HT-29 (cell line): ENCODE results near the gene IGSF6. TPM values are rescaled to one million over a fixed set of nuclear protein-coding genes. Genes with fewer than 3 reads are reported as not detected.
A peak's percentile ranks its signal among the peaks of the same experiment; 100 is the strongest.
"Not testable (repeated sequence)": the region's sequence is repeated elsewhere in the genome, so short reads cannot be mapped to it uniquely, and the experiment has no call there.

Experiments
- DNase-seq: peaks from one replicate; pipeline ENCODE4 v3.0.0-alpha.2; 2015; ENCODE audit warnings: low spot score
- total RNA-seq: library from RNA; depleted of rRNA; stranded (reverse); fragments of >200 nt; shearing (Covaris generic); gene quantifications from 2 replicates; pipeline ENCODE4 v1.2.3, GENCODE V29; 2014; rRNA removed

Gene IGSF6
- not detected in 2 replicates for total RNA-seq

GRCh38 chr16:21652453-21652852 is at the start of gene IGSF6:
Gene IGSF6, minus strand, starts transcription at chr16:21652608. Its CDS starts 10 bp downstream, at chr16:21652598.
- DNase-seq = no peak

GRCh38 chr16:21701271-21701670 is 48.9 kb upstream of the IGSF6 start:
- DNase-seq = no peak

GRCh38 chr16:21698169-21699032 is 46.0 kb upstream of the IGSF6 start:
- DNase-seq = no peak

GRCh38 chr16:21697032-21697431 is 44.6 kb upstream of the IGSF6 start:
- DNase-seq = no peak

DNA sequence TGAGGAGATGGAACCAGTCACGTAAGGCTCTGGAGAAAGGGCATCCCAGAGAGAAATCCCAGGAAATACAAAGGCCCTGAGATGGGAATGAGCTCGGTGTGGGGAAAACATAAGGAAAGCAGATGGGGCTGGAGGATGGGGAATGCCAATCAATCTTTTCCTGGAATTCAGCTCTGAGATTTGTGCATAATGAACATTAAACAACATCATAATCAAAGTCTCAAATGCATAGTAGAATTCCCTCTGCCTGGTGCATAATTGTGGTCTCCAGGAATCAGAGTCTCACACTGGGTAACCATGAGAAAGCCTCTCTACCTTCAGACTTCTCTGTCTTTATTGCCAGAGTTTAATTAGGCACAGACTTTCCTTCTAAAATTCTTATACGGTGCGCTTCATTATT is 42.2 kb upstream of the IGSF6 start:
- no peak for DNase-seq

DNA sequence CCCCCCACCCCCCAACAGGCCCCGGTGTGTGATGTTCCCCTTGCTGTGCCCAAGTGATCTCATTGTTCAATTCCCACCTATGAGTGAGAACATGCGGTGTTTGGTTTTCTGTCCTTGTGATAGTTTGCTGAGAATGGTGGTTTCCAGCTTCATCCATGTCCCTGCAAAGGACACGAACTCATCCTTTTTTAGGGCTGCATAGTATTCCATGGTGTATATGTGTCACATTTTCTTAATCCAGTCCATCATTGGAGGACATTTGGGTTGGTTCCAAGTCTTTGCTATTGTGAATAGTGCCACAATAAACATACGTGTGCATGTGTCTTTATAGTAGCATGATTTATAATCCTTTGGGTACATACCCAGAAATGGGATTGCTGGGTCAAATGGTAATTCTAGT is 38.6 kb upstream of the IGSF6 start:
- DNase-seq = not testable (repeated sequence)

GRCh38 chr16:21689107-21689506 is 36.7 kb upstream of the IGSF6 start:
- no peak for DNase-seq

GRCh38 chr16:21685034-21685455 is 32.6 kb upstream of the IGSF6 start:
- no peak for DNase-seq

- peak; percentile 52 for DNase-seq
Measured at GRCh38 chr16:21684199-21684598, 31.8 kb upstream of the IGSF6 start.

DNA sequence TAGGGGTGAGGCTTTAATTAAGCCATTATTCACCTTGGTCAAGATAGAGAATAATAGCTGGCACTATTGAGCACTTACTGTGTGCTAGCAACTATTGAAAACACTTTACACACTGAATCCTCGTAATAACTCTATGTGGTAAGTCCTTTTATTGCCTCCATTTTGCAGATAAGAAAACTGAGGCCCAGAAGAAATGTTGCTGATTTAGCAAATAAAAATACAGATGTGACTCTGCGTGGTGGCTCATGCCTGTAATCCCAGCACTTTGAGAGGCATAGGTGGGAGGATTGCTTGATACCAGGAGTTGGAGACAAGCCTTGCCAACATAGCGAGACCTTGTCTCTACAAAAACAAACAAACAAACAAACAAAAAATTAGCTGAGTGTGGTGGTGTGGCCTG is 30.8 kb upstream of the IGSF6 start:
- DNase-seq = no peak

GRCh38 chr16:21680714-21681113 is 28.3 kb upstream of the IGSF6 start:
- not testable (repeated sequence) for DNase-seq

- not testable (repeated sequence) for DNase-seq
Measured at GRCh38 chr16:21674456-21674855, 22.0 kb upstream of the IGSF6 start.

DNA sequence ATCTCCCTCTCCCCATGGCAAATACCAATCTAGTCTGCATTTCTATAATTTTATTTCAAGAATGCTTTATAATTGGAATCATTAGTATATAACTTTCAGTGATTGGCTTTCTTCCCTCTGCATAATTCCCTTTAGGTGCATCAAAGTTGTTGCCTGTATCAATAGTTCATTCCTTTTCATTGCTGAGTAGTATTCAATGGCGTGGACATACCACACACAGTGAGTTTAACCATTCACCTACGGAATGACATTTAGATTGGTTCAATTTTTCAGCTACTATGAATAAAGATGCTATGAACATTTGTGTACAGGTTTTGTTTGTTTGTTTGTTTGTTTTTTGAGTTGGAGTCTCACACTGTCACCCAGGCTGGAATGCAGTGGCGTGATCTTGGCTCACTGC is 21.1 kb upstream of the IGSF6 start:
- no peak for DNase-seq

DNA sequence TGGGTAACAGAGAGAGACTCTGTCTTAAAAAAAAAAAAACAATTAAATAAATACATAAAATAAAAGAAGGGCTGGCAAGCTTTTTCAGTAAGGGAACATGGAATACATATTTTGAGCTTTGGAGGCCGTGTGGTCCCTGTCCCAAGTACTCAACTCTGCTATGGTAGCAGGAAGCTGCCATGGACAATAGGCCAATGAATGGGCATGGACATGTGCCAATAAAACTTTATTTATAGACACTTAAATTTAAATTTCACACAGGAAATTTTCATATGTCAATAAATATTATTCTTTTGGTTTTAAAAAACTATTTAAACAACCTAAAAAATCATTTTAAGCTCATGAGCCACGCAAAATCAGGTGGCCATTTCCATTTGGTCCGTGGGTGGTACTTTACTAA is 15.2 kb upstream of the IGSF6 start:
- DNase-seq = no peak

GRCh38 chr16:21666772-21667171 is 14.4 kb upstream of the IGSF6 start:
- no peak for DNase-seq

DNA sequence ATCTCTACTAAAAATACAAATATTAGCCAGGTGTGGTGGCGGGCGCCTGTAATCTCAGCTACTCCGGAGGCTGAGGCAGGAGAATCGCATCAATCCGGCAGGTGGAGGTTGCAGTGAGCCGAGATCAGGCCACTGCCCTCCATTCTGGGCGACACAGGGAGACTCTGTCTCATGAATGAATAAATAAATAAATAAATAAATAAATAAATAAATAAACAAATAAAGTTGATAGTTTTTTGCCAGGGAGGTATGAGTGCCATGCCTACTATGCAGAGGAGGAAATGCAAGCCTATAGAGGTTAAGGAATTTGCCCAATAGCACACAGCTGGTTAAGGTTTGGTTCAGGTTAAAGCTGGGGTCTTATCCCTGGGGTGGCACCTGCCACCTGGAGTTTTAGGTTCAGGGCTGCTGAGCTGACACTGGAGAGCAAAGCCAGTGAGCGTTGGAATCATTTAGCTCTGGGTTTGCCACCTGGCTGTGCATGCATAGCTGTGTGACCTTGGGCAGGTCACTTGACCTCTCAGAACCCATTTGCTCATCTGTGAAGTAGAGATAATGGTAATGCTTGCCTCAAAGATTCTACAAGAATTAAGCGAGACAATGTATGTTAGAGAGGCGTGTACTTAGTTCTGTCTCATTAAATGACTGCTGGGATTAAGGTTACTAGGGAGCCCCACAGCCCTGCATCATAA is 12.5 kb upstream of the IGSF6 start:
- no peak for DNase-seq

- no peak for DNase-seq
Measured at GRCh38 chr16:21663889-21664647, 11.7 kb upstream of the IGSF6 start, which contains the start of gene OTOA. Gene OTOA, plus strand, starts transcription at chr16:21663968. Its CDS starts 14,547 bp downstream, at chr16:21678515.

DNA sequence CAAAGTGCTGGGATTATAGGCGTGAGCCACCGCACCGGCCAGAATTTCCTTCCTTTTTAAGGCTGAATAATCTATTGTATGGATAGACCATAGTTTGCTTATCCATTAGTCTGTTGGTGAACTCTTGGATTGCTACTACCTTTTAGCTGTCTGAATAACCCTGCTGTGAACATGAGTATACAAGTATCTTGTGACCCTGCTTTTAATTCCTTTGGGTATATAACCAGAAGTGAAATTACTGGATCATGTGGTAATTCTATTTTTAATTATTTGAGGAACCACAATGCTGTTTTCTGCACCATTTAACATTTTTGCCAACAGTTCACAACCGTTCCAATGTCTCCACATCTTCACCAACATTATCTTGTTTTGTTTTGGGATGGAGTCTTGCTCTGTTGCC is 6.7 kb upstream of the IGSF6 start:
- no peak for DNase-seq

- peak; percentile 59 for DNase-seq
Measured at GRCh38 chr16:21656795-21657768, 4.7 kb upstream of the IGSF6 start.

- no peak for DNase-seq
Measured at GRCh38 chr16:21654881-21655280, 2.5 kb upstream of the IGSF6 start.

- no peak for DNase-seq
Measured at GRCh38 chr16:21654466-21654865, 2.1 kb upstream of the IGSF6 start.
